Panc1 (cell line): Measurements from ENCODE around the gene B4GALNT4. TPM values are rescaled to one million over a fixed set of nuclear protein-coding genes. Genes with fewer than 3 reads are reported as not detected.

Experiments used
- ATAC-seq: fragments of 200-7000 bp; cut with Tn5 transposase; 2 replicates; pipeline ENCODE4 v1.9.1; 2020; ENCODE audit warnings: mild to moderate bottlenecking, moderate library complexity
- BruUV-seq: library from RNA; stranded (reverse); fragments of 400-500 nt; replicated peaks from 2 replicates; lab custom pipeline; 2021; lab: Mats Ljungman, UMichigan
- CTCF ChIA-PET: fragments of 300-600 bp; sonication (Branson Sonifier 250); formaldehyde crosslinking; loops from one replicate; lab custom pipeline; 2022; ENCODE audit warnings: antibody characterized with exemption; lab: Charles Lee
- POLR2A ChIA-PET: fragments of 300-600 bp; sonication (Branson Sonifier 250); formaldehyde crosslinking; loops from one replicate; lab custom pipeline; 2022; ENCODE audit warnings: antibody characterized with exemption; lab: Charles Lee
- DNase-seq: peaks from one replicate; pipeline ENCODE4 v3.0.0-alpha.2; 2010; ENCODE audit warnings: low read depth, low spot score
- H3K27ac ChIP-seq: 2 replicates; pipeline ENCODE4 v1.5.1; 2011; ENCODE audit warnings: mild to moderate bottlenecking, low read length, inconsistent platforms
- H3K27me3 ChIP-seq: fragments of 200-500 bp; sonication (Bioruptor generic); 2 replicates; pipeline ENCODE4 v1.6.0; 2014; ENCODE audit warnings: low read length, inconsistent platforms; ENCODE audit not compliant: control insufficient read depth, insufficient read depth
- H3K36me3 ChIP-seq: fragments of 200-500 bp; sonication (Bioruptor generic); 2 replicates; pipeline ENCODE4 v1.5.1; 2014; ENCODE audit warnings: inconsistent platforms, mild to moderate bottlenecking, low read length, moderate library complexity; ENCODE audit not compliant: control insufficient read depth, insufficient read depth
- H3K4me1 ChIP-seq: 2 replicates; pipeline ENCODE4 v1.5.1; 2011; ENCODE audit warnings: inconsistent platforms, mild to moderate bottlenecking, low read length, moderate library complexity; ENCODE audit not compliant: control insufficient read depth, insufficient read depth
- H3K4me3 ChIP-seq, 2 experiments: 2 replicates each; pipeline ENCODE4 v1.5.1; 2011 to 2012; ENCODE audit warnings: low read depth in 2 of 2, low read length in 2 of 2, mild to moderate bottlenecking in 2 of 2, inconsistent platforms in 1 of 2, moderate library complexity in 1 of 2
- H3K9me3 ChIP-seq: fragments of 200-500 bp; sonication (Bioruptor generic); 2 replicates; pipeline ENCODE4 v1.5.1; 2014; ENCODE audit warnings: low read depth, mild to moderate bottlenecking, inconsistent platforms, low read length, moderate library complexity; ENCODE audit not compliant: control insufficient read depth, insufficient read depth
- POLR2AphosphoS5 ChIP-seq: IDR thresholded peaks from 2 replicates; pipeline ENCODE4 v1.6.1; 2012; ENCODE audit warnings: mild to moderate bottlenecking, low read depth, low read length, moderate library complexity
- SIN3A ChIP-seq: IDR thresholded peaks from 2 replicates; pipeline ENCODE4 v1.6.1; 2012; ENCODE audit warnings: low read depth, mild to moderate bottlenecking, low read length, moderate library complexity, borderline replicate concordance; ENCODE audit not compliant: insufficient read depth
- TCF7L2 ChIP-seq: IDR thresholded peaks from 2 replicates; pipeline ENCODE4 v1.6.1; 2011; ENCODE audit warnings: mild to moderate bottlenecking, low read depth, low read length, inconsistent platforms
- in situ Hi-C: cut with HindIII; loops from 2 replicates; pipeline ENCODE4 v1.10.0; 2016; ENCODE audit warnings: low sequenced_read_pairs, low pct_unique_long_range_greater_than_20kb
- intact Hi-C: fragments of 100-400 bp; cut with micrococcal nuclease; formaldehyde crosslinking; loops from one replicate; pipeline ENCODE4 v1.10.0; 2022; ENCODE audit not compliant: unreplicated experiment
- total RNA-seq: library from RNA; stranded (reverse); gene quantifications from one replicate; pipeline ENCODE4 v1.2.1, GENCODE V29; 2021; ENCODE audit not compliant: unreplicated experiment
- TF ChIP-seq, protein P1 (sequence below), 2 experiments: IDR thresholded peaks; 2 replicates each; pipeline ENCODE4 v1.6.1; 2011 to 2012; ENCODE audit warnings: low read depth in 2 of 2, control low read depth in 1 of 2, low read length in 1 of 2, mild to moderate bottlenecking in 1 of 2, moderate library complexity in 1 of 2; ENCODE audit not compliant: insufficient read depth in 1 of 2
- TF ChIP-seq, protein P2 (sequence below): fragments of 450-650 bp; IDR thresholded peaks from 2 replicates; pipeline ENCODE4 v1.5.1; 2017; ENCODE audit warnings: mild to moderate bottlenecking

Gene B4GALNT4
- total RNA-seq, 1 experiment from 2014 or later = 122 TPM

DNA sequence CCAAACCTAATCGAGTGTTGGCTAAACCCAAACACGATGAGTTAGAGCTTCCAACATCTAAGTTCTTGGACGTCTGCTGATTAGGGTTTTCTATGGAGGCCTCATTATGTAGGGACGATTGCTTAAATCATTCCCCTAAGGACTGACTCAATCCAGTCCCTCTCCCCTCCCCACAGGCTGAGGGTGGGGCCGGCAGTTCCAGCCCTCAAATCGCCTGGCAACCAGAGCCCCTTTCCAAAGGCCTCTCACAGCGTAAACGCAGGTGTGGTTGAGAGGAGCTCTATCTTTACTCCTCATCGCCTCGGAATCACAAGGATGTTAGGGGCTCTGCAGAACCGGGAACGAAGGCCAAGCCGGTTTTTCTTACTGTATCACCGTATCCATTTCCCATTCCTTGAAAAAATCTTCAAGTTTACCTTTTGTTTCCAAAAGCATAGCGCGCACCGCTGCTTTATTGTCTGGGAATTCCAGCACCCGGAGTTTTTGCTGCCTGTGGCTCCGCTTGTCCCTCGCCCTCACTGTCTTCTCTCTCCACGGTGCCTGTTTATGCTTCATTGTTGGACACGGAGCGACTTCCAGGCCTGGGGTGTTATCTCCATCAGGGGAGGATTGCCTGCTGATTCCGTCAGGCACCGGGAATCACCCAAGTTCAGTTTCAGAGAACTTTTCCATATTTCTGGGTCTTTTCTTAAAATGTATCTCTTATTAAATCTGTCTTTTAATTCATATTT lies 34.9 kb upstream of the B4GALNT4 start:
- POLR2A ChIA-PET = interaction anchor here (0.5 kb wide), 1 partner anchor 48 kb away, joined by 5 read pairs; no protein-coding TSS in a partner anchor
- Histone ChIP-seq H3K9me3 (no peaks in the 10 kb centered on the region), H3K4me1 (peaks cover 6% of the 10 kb centered on the region; the same call in 1 of the 2 replicates), H3K4me3 (no peak overlapping the region), H3K27ac (no peak overlapping the region; the same call in 1 of the 2 replicates), H3K27me3 (no peaks in the 10 kb centered on the region), H3K36me3 (no peaks in the 10 kb centered on the region)
- no peak for ATAC-seq
- intact Hi-C loops (no loop called here), in situ Hi-C loops (no loop called here)
- CTCF ChIA-PET = no interaction called here
- DNase-seq = no peak
- TF ChIP-seq SIN3A (no peak), POLR2AphosphoS5 (no peak), TCF7L2 (no peak)
- TF ChIP-seq, protein P1, sequence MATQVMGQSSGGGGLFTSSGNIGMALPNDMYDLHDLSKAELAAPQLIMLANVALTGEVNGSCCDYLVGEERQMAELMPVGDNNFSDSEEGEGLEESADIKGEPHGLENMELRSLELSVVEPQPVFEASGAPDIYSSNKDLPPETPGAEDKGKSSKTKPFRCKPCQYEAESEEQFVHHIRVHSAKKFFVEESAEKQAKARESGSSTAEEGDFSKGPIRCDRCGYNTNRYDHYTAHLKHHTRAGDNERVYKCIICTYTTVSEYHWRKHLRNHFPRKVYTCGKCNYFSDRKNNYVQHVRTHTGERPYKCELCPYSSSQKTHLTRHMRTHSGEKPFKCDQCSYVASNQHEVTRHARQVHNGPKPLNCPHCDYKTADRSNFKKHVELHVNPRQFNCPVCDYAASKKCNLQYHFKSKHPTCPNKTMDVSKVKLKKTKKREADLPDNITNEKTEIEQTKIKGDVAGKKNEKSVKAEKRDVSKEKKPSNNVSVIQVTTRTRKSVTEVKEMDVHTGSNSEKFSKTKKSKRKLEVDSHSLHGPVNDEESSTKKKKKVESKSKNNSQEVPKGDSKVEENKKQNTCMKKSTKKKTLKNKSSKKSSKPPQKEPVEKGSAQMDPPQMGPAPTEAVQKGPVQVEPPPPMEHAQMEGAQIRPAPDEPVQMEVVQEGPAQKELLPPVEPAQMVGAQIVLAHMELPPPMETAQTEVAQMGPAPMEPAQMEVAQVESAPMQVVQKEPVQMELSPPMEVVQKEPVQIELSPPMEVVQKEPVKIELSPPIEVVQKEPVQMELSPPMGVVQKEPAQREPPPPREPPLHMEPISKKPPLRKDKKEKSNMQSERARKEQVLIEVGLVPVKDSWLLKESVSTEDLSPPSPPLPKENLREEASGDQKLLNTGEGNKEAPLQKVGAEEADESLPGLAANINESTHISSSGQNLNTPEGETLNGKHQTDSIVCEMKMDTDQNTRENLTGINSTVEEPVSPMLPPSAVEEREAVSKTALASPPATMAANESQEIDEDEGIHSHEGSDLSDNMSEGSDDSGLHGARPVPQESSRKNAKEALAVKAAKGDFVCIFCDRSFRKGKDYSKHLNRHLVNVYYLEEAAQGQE (IDR thresholded peaks at IDR 0.05; ENCODE audit: insufficient read depth in 1 of 2, low read depth in 2 of 2, low read length in 1 of 2) = no peak
- TF ChIP-seq, protein P2, sequence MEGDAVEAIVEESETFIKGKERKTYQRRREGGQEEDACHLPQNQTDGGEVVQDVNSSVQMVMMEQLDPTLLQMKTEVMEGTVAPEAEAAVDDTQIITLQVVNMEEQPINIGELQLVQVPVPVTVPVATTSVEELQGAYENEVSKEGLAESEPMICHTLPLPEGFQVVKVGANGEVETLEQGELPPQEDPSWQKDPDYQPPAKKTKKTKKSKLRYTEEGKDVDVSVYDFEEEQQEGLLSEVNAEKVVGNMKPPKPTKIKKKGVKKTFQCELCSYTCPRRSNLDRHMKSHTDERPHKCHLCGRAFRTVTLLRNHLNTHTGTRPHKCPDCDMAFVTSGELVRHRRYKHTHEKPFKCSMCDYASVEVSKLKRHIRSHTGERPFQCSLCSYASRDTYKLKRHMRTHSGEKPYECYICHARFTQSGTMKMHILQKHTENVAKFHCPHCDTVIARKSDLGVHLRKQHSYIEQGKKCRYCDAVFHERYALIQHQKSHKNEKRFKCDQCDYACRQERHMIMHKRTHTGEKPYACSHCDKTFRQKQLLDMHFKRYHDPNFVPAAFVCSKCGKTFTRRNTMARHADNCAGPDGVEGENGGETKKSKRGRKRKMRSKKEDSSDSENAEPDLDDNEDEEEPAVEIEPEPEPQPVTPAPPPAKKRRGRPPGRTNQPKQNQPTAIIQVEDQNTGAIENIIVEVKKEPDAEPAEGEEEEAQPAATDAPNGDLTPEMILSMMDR = no peak
- no TSS peak for BruUV-seq

GRCh38 chr11:335779-336658 lies 33.3 kb upstream of the B4GALNT4 start:
- Histone ChIP-seq H3K27ac (peak overlapping the region; percentile 9; the same call in 1 of the 2 replicates), H3K27me3 (no peaks in the 10 kb centered on the region), H3K4me1 (peaks cover 4% of the 10 kb centered on the region; the same call in 1 of the 2 replicates), H3K36me3 (no peaks in the 10 kb centered on the region), H3K9me3 (no peaks in the 10 kb centered on the region), H3K4me3 (no peak overlapping the region)
- TF ChIP-seq SIN3A = no peak
- TF ChIP-seq POLR2AphosphoS5 = no peak
- no peak for TF ChIP-seq TCF7L2
- TF ChIP-seq, protein P2 = no peak
- TF ChIP-seq, protein P1 (IDR thresholded peaks at IDR 0.05; ENCODE audit: insufficient read depth in 1 of 2, low read depth in 2 of 2, low read length in 1 of 2) = no peak
- intact Hi-C loops (no loop called here), in situ Hi-C loops (no loop called here)
- CTCF ChIA-PET = no interaction called here
- POLR2A ChIA-PET = interaction anchor here (0.6 kb wide), 1 partner anchor 11 kb away, joined by 11 read pairs; no protein-coding TSS in a partner anchor
- ATAC-seq = peak; percentile 59
- no TSS peak for BruUV-seq
- no peak for DNase-seq
